ENCODE measurements around the gene SLC6A15. TPM values are rescaled to one million over a fixed set of nuclear protein-coding genes. Genes with fewer than 3 reads are reported as not detected.

Gene SLC6A15
- total and polyA plus RNA-seq, 2 of the 13 experiments (the other 11 are each of a cell fraction or from before 2014, with no cell fraction given), result not detected

DNA sequence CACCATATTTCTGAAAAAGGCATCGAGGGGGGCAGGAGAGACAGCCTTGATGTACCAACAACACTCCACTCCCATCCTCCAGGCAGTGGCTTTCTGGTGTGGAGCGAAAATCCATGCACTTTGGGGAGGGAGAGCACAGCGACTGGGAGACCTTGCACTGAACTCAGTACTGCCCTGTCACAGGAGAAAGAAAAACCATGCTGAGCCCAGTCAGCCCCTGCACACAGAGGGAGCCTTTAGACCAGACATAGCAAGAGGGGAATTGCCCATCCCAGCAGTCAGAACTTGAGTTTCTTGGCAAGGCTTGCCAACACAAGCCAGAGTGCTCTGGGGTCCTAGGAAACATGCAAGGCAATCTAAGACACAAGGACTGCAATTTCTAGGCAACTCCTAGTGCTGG lies 24.8 kb upstream of the SLC6A15 start:
- ATAC-seq (no peak), DNase-seq (ENCODE audit: low spot score) (no peak), FAIRE-seq (no peak)
- Histone ChIP-seq H3K9ac (ENCODE audit: insufficient read depth, low read depth, low read length) (no peak overlapping the region), H3K27ac (ENCODE audit: extremely low read length, insufficient read depth, low read length) (no peak overlapping the region), H2AFZ (ENCODE audit: low read length) (no peak overlapping the region), H3K36me3 (replicated peaks in 1 of 2; ENCODE audit: control insufficient read depth in 1 of 2, insufficient read depth in 2 of 2, low read length in 2 of 2) (no peaks in the 10 kb centered on the region), H4K20me1 (ENCODE audit: insufficient read depth, low read length) (no peaks in the 10 kb centered on the region), H3K9me3 (ENCODE audit: low read length) (no peaks in the 10 kb centered on the region), H3K79me2 (ENCODE audit: insufficient read depth, low read length) (no peaks in the 10 kb centered on the region), H3K4me1 (ENCODE audit: insufficient read depth, low read length) (no peaks in the 10 kb centered on the region), H3K27me3 (ENCODE audit: control insufficient read depth in 1 of 2, insufficient read depth in 2 of 2, low read length in 2 of 2) (no peaks in the 10 kb centered on the region), H3K4me2 (ENCODE audit: low read depth, low read length) (no peak overlapping the region), H3K4me3 (replicated peaks in 1 of 3; ENCODE audit: insufficient read depth in 1 of 3, low read depth in 2 of 3, low read length in 3 of 3) (no peak overlapping the region)
- BruUV-seq (replicated peaks), result no TSS peak
- in situ Hi-C loops (cut with HindIII; ENCODE audit: extremely low pct_ligation_motif_present, low pct_unique_long_range_greater_than_20kb), result no loop called here
- TF ChIP-seq PITX1 (CRISPR knock-in tag; IDR thresholded peaks at IDR 0.05), result no peak
- no peak for TF ChIP-seq PHF8 (CRISPR knock-in tag; IDR thresholded peaks at IDR 0.05)
- no peak for TF ChIP-seq MED13 (CRISPR knock-in tag; IDR thresholded peaks at IDR 0.05)
- TF ChIP-seq, protein P1, sequence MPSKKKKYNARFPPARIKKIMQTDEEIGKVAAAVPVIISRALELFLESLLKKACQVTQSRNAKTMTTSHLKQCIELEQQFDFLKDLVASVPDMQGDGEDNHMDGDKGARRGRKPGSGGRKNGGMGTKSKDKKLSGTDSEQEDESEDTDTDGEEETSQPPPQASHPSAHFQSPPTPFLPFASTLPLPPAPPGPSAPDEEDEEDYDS (CRISPR knock-in tag; IDR thresholded peaks at IDR 0.05), result no peak
- TF ChIP-seq ARHGAP35 (CRISPR knock-in tag; IDR thresholded peaks at IDR 0.05; ENCODE audit: borderline replicate concordance), result no peak
- no peak for TF ChIP-seq ZNF782 (CRISPR knock-in tag; IDR thresholded peaks at IDR 0.05; ENCODE audit: borderline replicate concordance)
- no peak for TF ChIP-seq REXO4 (CRISPR knock-in tag; IDR thresholded peaks at IDR 0.05; ENCODE audit: borderline replicate concordance)
- no peak for TF ChIP-seq ZNF75D (CRISPR knock-in tag; IDR thresholded peaks at IDR 0.05; ENCODE audit: borderline replicate concordance)
- TF ChIP-seq, protein P2, sequence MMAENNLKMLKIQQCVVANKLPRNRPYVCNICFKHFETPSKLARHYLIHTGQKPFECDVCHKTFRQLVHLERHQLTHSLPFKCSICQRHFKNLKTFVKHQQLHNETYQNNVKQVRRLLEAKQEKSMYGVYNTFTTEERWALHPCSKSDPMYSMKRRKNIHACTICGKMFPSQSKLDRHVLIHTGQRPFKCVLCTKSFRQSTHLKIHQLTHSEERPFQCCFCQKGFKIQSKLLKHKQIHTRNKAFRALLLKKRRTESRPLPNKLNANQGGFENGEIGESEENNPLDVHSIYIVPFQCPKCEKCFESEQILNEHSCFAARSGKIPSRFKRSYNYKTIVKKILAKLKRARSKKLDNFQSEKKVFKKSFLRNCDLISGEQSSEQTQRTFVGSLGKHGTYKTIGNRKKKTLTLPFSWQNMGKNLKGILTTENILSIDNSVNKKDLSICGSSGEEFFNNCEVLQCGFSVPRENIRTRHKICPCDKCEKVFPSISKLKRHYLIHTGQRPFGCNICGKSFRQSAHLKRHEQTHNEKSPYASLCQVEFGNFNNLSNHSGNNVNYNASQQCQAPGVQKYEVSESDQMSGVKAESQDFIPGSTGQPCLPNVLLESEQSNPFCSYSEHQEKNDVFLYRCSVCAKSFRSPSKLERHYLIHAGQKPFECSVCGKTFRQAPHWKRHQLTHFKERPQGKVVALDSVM (CRISPR knock-in tag; IDR thresholded peaks at IDR 0.05), result no peak
- ChIA-PET CTCF (ENCODE audit: low intra/inter-chr PET ratio, low total read pairs) (no interaction called here), POLR2A (no interaction called here)
- 0% methylated on average over 1 of the region's 3 CpGs for WGBS (ENCODE audit: low lambda C conversion rate)
- intact Hi-C loops (cut with micrococcal nuclease; ENCODE audit: unreplicated experiment), result no loop called here
